NB4 (cell line): ENCODE results near the gene RARRES1.

ENCODE experiments used
- MYC ChIP-seq: IDR thresholded peaks from 2 replicates; pipeline ENCODE4 v1.6.1; 2011; ENCODE audit warnings: low read depth, low read length
- TF ChIP-seq, protein P1 (sequence below): IDR thresholded peaks from one replicate; pipeline ENCODE4 v1.5.1; 2012; ENCODE audit warnings: low read depth, low read length

- TF ChIP-seq, protein P1, sequence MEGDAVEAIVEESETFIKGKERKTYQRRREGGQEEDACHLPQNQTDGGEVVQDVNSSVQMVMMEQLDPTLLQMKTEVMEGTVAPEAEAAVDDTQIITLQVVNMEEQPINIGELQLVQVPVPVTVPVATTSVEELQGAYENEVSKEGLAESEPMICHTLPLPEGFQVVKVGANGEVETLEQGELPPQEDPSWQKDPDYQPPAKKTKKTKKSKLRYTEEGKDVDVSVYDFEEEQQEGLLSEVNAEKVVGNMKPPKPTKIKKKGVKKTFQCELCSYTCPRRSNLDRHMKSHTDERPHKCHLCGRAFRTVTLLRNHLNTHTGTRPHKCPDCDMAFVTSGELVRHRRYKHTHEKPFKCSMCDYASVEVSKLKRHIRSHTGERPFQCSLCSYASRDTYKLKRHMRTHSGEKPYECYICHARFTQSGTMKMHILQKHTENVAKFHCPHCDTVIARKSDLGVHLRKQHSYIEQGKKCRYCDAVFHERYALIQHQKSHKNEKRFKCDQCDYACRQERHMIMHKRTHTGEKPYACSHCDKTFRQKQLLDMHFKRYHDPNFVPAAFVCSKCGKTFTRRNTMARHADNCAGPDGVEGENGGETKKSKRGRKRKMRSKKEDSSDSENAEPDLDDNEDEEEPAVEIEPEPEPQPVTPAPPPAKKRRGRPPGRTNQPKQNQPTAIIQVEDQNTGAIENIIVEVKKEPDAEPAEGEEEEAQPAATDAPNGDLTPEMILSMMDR, result no peak
- no peak for TF ChIP-seq MYC
Observed at GRCh38 chr3:158777161-158777873, 45.1 kb upstream of the RARRES1 start.
